ENCODE results near the gene KIF26B.
"Not testable (repeated sequence)": the region's sequence is repeated elsewhere in the genome, so short reads cannot be mapped to it uniquely, and the experiment has no call there.

KIF26B gene

GRCh38 chr1:245694753-245695195 is 540.0 kb downstream of the KIF26B start:
- DNase-seq (ENCODE audit: low spot score), result no peak

DNA sequence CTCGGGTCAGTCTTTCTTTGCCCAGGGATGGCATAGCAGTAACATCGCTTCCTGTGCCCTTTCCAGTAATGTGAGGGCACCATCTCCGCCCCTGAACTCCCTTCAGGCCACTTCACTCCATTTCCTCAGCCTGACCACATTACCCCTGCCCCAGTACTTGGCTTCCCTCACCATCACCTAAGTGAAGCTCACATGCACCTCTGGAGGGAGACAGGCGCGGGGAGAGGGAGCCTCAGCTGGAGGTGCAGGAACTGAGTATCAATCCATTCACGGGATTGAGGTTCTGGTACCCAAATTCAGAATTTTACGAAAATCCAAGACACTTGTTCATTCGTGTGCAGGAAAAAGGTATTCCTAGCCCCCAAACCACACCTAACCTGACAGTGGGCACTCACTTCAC is 540.4 kb downstream of the KIF26B start:
- no peak for DNase-seq (ENCODE audit: low spot score)

GRCh38 chr1:245695701-245696100 is 540.9 kb downstream of the KIF26B start:
- DNase-seq (ENCODE audit: low spot score), result not testable (repeated sequence)

GRCh38 chr1:245698116-245698515 is 543.3 kb downstream of the KIF26B start:
- DNase-seq (ENCODE audit: low spot score), result no peak

DNA sequence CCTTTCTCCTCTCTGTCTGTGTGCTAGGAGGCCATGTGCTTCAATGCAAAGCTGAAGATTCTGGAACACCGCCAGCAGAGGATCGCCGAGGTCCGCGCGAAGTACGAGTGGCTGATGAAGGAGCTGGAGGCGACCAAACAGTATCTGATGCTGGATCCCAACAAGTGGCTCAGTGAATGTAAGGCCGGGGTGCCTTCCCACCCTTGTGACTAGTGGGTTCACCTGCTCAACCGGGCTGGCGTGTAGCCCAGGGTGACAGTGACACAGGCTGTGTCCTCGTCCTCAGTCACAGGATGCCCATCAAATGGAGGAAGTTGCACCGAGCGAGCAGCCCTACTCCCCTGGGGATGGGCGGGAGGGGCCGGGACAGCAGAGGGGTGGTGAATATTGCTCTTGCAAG is 544.1 kb downstream of the KIF26B start:
- DNase-seq (ENCODE audit: low spot score), result no peak

DNA sequence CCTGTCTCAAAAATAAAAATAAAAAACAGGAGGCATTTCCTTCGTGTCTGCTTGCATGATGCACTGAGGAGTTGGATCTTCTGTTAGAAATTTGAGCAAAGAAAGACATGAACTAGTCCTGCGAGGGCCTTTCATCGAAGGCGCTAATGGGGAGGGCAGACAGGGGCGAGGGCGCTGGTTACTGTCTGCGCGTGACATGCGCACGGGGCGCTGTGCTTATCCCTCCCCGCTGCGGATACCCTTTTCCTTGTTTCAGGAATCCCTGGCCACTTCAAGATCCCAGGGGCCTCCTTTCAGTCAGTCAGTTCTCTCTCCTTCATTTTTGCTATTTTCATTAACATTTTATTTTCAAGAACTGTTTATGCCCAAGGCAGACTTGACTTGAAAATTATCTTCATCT is 545.8 kb downstream of the KIF26B start:
- no peak for DNase-seq (ENCODE audit: low spot score)

- DNase-seq (ENCODE audit: low spot score), result no peak
Observed at GRCh38 chr1:245701631-245702030, 546.8 kb downstream of the KIF26B start.

GRCh38 chr1:245702346-245702745 is 547.6 kb downstream of the KIF26B start:
- DNase-seq (ENCODE audit: low spot score), result no peak

GRCh38 chr1:245704341-245704740 is 549.6 kb downstream of the KIF26B start:
- no peak for DNase-seq (ENCODE audit: low spot score)

- no peak for DNase-seq (ENCODE audit: low spot score)
Observed at GRCh38 chr1:245704765-245705164, 550.0 kb downstream of the KIF26B start.

DNA sequence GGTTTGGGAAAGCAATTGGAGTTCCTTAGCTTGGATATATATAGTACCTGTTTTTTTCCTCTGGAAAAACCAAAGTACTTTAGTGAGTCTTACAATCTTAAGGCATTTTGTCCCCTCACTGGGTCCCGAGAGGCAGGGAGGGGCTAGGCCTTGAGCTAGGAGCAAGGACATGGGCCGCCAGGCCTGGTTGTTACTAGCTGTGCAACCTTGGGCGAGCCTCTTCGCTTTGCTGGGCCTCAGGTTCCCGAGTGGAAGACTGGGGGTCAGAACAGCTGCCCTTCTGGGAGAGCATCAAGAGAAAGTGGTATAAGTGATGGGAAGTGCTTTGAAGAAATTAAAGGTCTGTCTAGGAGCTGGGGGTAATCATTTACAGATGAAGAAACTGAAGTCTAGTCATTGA is 553.2 kb downstream of the KIF26B start:
- no peak for DNase-seq (ENCODE audit: low spot score)

GRCh38 chr1:245710961-245711903 is 556.4 kb downstream of the KIF26B start:
- no peak for DNase-seq (ENCODE audit: low spot score)

GRCh38 chr1:245714027-245714426 is 559.2 kb downstream of the KIF26B start:
- not testable (repeated sequence) for DNase-seq (ENCODE audit: low spot score)

GRCh38 chr1:245715291-245715701 is 560.5 kb downstream of the KIF26B start:
- no peak for DNase-seq (ENCODE audit: low spot score)

- no peak for DNase-seq (ENCODE audit: low spot score)
Observed at GRCh38 chr1:245715970-245716369, 561.2 kb downstream of the KIF26B start.

- DNase-seq (ENCODE audit: low spot score), result no peak
Observed at GRCh38 chr1:245716561-245716960, 561.8 kb downstream of the KIF26B start.

- no peak for DNase-seq (ENCODE audit: low spot score)
Observed at GRCh38 chr1:245717611-245718010, 562.8 kb downstream of the KIF26B start.

DNA sequence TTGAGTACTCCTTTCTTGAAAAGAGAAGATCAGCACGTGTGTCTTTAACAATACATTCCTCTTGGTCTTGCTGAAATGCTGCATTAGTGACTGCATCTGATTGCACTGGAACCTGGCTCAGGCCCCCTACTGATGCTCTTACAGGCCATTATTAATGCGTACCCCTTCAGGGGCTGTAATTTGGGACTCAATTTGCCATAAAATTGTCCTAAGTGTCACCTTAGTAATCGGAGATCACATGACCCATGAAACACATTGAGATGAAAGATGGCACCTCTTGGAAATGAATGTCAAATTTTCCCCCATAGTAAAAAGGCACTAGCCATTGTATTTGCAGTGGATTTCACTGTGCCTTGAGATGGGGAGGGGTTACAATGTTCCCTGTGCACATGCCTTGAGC is 563.3 kb downstream of the KIF26B start:
- DNase-seq (ENCODE audit: low spot score), result no peak

DNA sequence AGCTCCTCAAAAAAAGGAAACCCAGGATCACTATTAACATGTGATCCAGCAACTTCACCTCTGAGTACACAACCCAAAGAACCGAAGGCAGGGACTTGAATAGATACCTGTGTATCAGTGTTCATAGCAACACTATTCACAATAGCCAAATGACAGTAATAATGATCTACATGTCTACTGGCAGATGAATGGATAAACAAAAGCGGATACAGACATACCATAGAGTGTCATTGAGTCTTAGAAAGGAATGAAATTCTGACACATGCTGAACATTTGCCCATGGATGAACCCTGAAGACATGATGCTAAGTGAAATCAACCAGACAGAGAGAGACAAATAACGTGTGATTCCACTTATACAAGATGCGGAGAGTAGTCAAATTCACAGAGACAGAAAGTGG is 564.2 kb downstream of the KIF26B start:
- no peak for DNase-seq (ENCODE audit: low spot score)

DNA sequence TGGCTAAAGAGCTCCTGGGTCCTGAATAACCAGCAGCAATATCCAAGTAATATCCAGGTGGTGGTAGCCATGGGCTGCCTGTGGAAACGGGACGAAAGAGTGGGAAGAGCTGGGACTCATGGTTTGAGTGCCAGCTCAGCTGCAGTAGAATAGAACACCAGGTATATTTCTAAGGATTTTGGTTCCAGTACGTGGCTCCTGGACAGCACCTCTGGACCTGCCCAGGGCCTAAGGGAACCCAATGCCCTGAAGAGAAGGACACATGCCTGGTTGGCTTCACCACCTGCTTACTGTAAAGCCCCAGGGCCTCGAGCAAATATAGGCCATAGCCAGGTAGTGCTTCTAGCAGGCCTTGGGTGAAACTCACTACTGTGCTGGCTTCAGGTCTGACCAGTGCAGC is 566.7 kb downstream of the KIF26B start:
- no peak for DNase-seq (ENCODE audit: low spot score)

DNA sequence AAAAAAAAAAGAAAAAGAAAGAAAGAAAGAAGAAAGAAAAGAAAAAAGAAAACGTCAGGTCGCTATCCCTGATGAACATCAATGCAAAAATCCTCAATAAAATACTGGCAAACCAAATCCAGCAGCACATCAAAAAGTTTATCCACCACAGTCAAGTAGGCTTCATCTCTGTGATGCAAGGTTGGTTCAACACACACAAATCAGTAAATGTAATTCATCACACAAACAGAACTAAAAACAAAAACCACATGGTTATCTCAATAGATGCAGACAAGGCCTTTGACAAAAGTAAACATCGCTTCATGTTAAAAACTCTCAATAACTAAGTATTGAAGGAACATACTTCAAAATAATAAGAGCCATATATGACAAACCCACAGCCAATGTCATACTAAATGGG is 573.2 kb downstream of the KIF26B start:
- DNase-seq (ENCODE audit: low spot score), result not testable (repeated sequence)

- no peak for DNase-seq (ENCODE audit: low spot score)
Observed at GRCh38 chr1:245730801-245731200, 576.0 kb downstream of the KIF26B start.

- DNase-seq (ENCODE audit: low spot score), result not testable (repeated sequence)
Observed at GRCh38 chr1:245740336-245740735, 585.6 kb downstream of the KIF26B start.

All from SK-N-DZ (cell line).